Neuron (in vitro differentiated cells): Measurements from ENCODE around the gene ACVRL1.

ENCODE experiments used
- H2AFZ ChIP-seq: one replicate; pipeline ENCODE4 v1.6.1; 2013; ENCODE audit warnings: low read depth, mild to moderate bottlenecking, inconsistent platforms, low read length, moderate library complexity
- H3K27me3 ChIP-seq: one replicate; pipeline ENCODE4 v1.6.1; 2013; ENCODE audit warnings: low read length; ENCODE audit not compliant: insufficient read depth
- H3K36me3 ChIP-seq: one replicate; pipeline ENCODE4 v1.6.1; 2013; ENCODE audit warnings: low read length; ENCODE audit not compliant: insufficient read depth
- H3K4me1 ChIP-seq: one replicate; pipeline ENCODE4 v1.6.1; 2013; ENCODE audit warnings: low read length; ENCODE audit not compliant: insufficient read depth
- H3K4me3 ChIP-seq: 2 replicates; pipeline ENCODE4 v1.5.1; 2013; ENCODE audit warnings: mild to moderate bottlenecking, low read length, moderate library complexity
- H3K9me3 ChIP-seq: one replicate; pipeline ENCODE4 v1.6.1; 2013; ENCODE audit warnings: low read length

Gene ACVRL1

DNA sequence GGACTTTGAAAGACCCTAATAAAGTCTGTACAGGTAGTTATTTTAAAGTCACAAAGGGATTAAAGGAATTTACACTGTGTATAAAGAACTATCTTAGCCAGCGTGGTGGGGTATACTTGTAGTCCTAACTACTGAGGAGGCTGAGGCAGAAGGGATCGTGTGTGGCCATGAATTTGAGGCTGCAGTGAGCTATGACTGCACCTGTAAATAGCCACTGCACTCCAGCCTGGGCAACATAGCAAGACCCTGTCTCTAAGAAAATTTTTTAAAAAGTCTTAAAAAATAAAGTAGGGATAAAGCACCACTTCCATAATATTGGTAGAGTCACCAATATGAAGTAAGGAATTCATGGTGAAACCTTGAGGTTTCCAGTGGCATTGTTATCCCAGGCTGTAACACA, 62.3 kb downstream of the ACVRL1 start:
- H3K4me3 ChIP-seq: no peak overlapping the region
- H2AFZ ChIP-seq: no peak overlapping the region

DNA sequence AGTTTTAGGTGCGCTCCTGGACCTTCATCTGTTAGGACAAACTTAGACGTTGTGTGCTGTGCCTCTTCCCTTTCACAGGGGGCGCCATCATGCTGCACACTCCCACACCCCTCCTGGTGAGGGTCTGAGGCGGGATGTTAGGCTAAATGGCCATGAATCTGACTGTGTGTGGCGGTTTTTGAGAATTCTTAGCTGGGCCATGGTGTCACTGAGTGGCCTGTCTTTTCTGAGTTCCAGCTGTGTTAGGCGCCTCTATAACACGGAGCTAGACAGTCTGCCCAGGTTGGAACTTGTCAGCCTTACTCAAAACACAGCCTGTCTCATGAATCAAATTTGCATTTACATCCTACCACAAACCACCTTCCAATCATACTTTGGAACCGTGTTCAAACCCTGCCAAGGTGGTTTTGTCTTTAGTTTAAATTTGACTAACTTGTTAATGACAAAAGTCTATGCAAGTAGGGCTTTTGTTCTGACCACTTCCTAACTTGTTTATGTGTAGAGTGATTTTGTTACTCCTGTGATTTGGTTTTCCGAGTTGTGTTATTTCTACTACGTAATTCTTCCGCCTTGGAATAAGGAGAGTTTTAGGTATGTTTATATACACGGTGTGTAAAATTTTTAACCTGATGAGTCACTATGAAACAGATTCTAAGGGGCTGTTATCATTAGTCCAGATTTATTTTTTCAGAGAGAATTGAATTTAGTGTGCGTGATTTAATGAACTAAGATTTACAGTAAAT, 63.8 kb downstream of the ACVRL1 start:
- H3K4me1 ChIP-seq: no peaks in the 10 kb centered on the region
- no peak overlapping the region for H3K4me3 ChIP-seq
- peaks cover 32% of the 10 kb centered on the region for H3K36me3 ChIP-seq

More for the DNA sequence above, 62.3 kb downstream of the ACVRL1 start:
- no peaks in the 10 kb centered on the region for H3K4me1 ChIP-seq
- peaks cover 24% of the 10 kb centered on the region for H3K36me3 ChIP-seq
- H3K27me3 ChIP-seq: no peaks in the 10 kb centered on the region
- H3K9me3 ChIP-seq: no peaks in the 10 kb centered on the region

DNA sequence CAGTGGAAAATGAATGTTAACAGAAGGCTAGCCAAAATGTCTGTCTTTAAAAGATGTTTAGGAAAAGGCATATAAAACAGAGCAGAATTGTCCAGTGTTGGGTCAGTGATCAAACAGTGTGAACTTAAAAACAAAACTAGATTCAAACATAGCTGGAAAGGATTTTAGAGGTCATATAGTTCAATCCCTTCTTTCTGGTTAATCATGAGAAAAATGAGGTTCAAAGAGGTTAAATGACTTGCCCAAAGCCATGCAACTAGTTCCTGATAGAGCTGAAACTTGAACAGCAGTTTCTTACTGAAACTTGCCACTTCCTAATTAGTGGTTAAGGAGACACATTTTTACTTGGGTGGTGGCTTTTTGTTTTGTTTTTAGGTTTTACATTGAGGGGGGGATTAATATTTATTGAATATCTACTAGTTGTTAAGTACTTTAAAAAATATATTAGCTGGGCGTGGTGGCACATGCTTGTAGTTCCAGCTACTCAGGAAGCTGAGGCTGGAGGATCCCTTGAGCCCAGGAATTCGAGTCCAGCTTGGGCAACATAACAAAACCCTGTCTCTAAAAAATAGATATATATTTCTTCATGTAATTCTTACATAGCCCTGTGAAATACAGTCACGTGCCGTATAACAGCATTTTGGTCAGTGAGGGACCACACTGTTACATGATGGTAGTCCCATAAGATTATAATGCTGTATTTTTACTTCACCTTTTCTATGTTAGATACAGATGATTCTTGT, 64.5 kb downstream of the ACVRL1 start:
- Histone ChIP-seq H3K36me3 (peaks cover 34% of the 10 kb centered on the region), H3K4me3 (no peak overlapping the region), H3K9me3 (no peaks in the 10 kb centered on the region), H3K4me1 (no peaks in the 10 kb centered on the region), H2AFZ (no peak overlapping the region), H3K27me3 (no peaks in the 10 kb centered on the region)

More for the DNA sequence above, 63.8 kb downstream of the ACVRL1 start:
- no peaks in the 10 kb centered on the region for H3K9me3 ChIP-seq
- no peak overlapping the region for H2AFZ ChIP-seq
- H3K27me3 ChIP-seq: no peaks in the 10 kb centered on the region

DNA sequence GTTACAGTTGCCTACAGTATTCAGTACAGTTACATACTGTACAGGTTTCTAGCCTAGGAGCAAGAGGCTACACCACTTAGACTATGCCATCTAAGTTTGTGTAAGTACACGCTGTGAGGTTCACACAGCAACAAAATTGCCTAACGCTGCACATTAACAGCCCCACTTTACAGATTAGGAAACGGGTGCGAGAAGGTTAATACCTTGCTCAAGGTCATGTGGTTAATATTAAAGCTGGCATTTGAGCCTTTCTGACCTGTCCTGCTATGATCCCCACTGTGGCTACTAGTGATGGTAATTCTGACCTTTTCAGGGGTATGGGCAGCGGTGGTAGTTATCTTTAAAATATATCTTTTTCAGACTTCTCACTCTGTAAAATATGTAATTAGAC, 65.1 kb downstream of the ACVRL1 start:
- Histone ChIP-seq H3K4me1 (no peaks in the 10 kb centered on the region), H2AFZ (no peak overlapping the region), H3K27me3 (no peaks in the 10 kb centered on the region), H3K36me3 (peaks cover 39% of the 10 kb centered on the region), H3K9me3 (no peaks in the 10 kb centered on the region), H3K4me3 (no peak overlapping the region)

DNA sequence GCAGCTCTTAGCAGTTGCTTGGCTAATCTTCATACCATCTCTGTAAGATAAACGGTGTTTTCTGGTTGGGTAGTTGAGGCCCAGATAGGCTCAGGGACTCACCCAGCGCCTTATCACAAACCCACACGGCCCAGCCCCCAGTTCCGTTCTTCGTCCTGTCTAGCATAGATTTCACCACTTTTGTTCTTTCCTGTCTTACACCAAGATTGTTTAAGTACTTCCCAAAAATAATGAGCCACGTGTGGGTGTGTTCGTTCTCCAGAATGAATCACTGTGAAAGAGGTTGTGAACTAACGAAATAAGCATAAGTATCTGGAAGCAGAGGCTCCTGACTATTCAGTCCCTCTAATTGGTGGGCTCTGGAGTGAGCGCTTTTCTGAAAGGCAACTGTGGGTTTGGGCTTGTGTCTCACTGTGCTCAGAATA, 65.6 kb downstream of the ACVRL1 start:
- Histone ChIP-seq H2AFZ (no peak overlapping the region), H3K4me1 (no peaks in the 10 kb centered on the region), H3K9me3 (no peaks in the 10 kb centered on the region), H3K4me3 (no peak overlapping the region), H3K27me3 (no peaks in the 10 kb centered on the region), H3K36me3 (peaks cover 43% of the 10 kb centered on the region)
